Mammary epithelial cell (primary cell): ENCODE data around the gene SPEG.

ENCODE experiments used
- EZH2 ChIP-seq: IDR thresholded peaks from 2 replicates; pipeline ENCODE4 v1.6.1; 2012; ENCODE audit warnings: low read length, inconsistent platforms, borderline replicate concordance
- TF ChIP-seq, protein P1 (sequence below), 2 donors: IDR thresholded peaks in 1 of 2; conservative IDR thresholded peaks in 1 of 2; 2 replicates each; pipeline ENCODE4 v1.5.1; 2011 to 2012; ENCODE audit warnings: inconsistent platforms in 2 of 2, low read length in 2 of 2, mild to moderate bottlenecking in 2 of 2, control low read depth in 1 of 2, low read depth in 1 of 2; ENCODE audit not compliant: insufficient read depth in 1 of 2; ENCODE audit errors: extremely low read depth in 1 of 2

DNA sequence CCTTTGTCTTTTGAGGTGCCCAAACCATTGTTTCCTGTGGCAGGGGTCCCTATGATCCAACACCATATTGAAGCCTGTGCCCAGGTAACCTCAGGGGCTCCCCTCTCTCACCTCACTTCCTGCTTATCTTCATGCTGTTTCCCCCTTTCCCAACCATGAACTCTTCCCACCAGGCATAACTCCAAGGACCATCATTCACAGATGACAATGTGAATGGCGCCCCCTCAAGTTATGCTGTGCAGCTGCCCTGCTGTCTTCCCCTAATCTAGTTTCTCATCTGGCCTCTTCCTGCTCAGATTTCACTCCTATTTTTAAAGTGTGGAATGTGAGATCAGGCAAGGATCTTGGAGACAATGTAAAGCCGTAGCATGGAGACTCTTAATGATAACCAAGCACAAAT is 65.5 kb downstream of the SPEG start:
- TF ChIP-seq, protein P1, sequence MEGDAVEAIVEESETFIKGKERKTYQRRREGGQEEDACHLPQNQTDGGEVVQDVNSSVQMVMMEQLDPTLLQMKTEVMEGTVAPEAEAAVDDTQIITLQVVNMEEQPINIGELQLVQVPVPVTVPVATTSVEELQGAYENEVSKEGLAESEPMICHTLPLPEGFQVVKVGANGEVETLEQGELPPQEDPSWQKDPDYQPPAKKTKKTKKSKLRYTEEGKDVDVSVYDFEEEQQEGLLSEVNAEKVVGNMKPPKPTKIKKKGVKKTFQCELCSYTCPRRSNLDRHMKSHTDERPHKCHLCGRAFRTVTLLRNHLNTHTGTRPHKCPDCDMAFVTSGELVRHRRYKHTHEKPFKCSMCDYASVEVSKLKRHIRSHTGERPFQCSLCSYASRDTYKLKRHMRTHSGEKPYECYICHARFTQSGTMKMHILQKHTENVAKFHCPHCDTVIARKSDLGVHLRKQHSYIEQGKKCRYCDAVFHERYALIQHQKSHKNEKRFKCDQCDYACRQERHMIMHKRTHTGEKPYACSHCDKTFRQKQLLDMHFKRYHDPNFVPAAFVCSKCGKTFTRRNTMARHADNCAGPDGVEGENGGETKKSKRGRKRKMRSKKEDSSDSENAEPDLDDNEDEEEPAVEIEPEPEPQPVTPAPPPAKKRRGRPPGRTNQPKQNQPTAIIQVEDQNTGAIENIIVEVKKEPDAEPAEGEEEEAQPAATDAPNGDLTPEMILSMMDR (conservative IDR thresholded peaks at IDR 0.05 in 1 of 2, IDR thresholded peaks at IDR 0.05 in 1 of 2; ENCODE audit: extremely low read depth in 1 of 2, insufficient read depth in 1 of 2, low read depth in 1 of 2, low read length in 2 of 2) = peak; percentile 20 to 37
- no peak for TF ChIP-seq EZH2
